HEK293 (cell line): Measurements from ENCODE around the gene SIX2.

Experiments used
- CTCF ChIA-PET: fragments of 350-600 bp; formaldehyde crosslinking; extraction: SDS; loops from one replicate; lab custom pipeline; 2021; ENCODE audit warnings: antibody characterized with exemption; lab: Yijun Ruan, JAX
- POLR2A ChIA-PET: fragments of 300-600 bp; formaldehyde crosslinking; extraction: SDS; loops from one replicate; lab custom pipeline; 2020; ENCODE audit warnings: antibody characterized with exemption, inconsistent platforms; lab: Yijun Ruan, JAX
- H3K27ac ChIP-seq: fragments of 200-500 bp; sonication (Bioruptor generic); 2 replicates; pipeline ENCODE4 v1.5.1; 2014; ENCODE audit warnings: low read depth, low read length, control low read depth, inconsistent platforms; ENCODE audit errors: extremely low read depth
- H3K36me3 ChIP-seq, 2 experiments: fragments of 200-500 bp in 1 of 2; sonication (Bioruptor generic) in 1 of 2; 1 replicate in 1 of 2; 2 replicates in 1 of 2; pipeline ENCODE4 v1.5.1; 2014 to 2017; ENCODE audit warnings: inconsistent platforms in 2 of 2, low read length in 2 of 2; ENCODE audit not compliant: control insufficient read depth in 2 of 2, insufficient read depth in 1 of 2
- H3K4me1 ChIP-seq: fragments of 200-500 bp; sonication (Bioruptor generic); 2 replicates; pipeline ENCODE4 v1.5.1; 2014; ENCODE audit warnings: mild to moderate bottlenecking, low read length, inconsistent platforms; ENCODE audit not compliant: control insufficient read depth, insufficient read depth
- H3K4me3 ChIP-seq: 2 replicates; pipeline ENCODE4 v1.5.1; 2011; ENCODE audit warnings: low read depth, mild to moderate bottlenecking, control low read depth, low read length, moderate library complexity
- H3K9me3 ChIP-seq: fragments of 200-500 bp; sonication (Bioruptor generic); 2 replicates; pipeline ENCODE4 v1.5.1; 2014; ENCODE audit warnings: low read depth, low read length, inconsistent platforms; ENCODE audit not compliant: control insufficient read depth, insufficient read depth
- BCL11A ChIP-seq: fragments of 450-650 bp; formaldehyde crosslinking; IDR thresholded peaks from 2 replicates; pipeline ENCODE4 v1.5.1; 2016; ENCODE audit warnings: low read depth, missing biosample characterization, missing genetic modification characterization
- BCL11B ChIP-seq: fragments of 450-650 bp; formaldehyde crosslinking; IDR thresholded peaks from 2 replicates; pipeline ENCODE4 v1.5.1; 2016; ENCODE audit warnings: low read depth, missing biosample characterization, missing genetic modification characterization
- BCL6B ChIP-seq: fragments of 450-650 bp; formaldehyde crosslinking; IDR thresholded peaks from 2 replicates; pipeline ENCODE4 v1.5.1; 2017; ENCODE audit warnings: missing biosample characterization, missing genetic modification characterization
- GLI4 ChIP-seq: fragments of 450-650 bp; formaldehyde crosslinking; IDR thresholded peaks from 2 replicates; pipeline ENCODE4 v1.5.1; 2016; ENCODE audit warnings: missing biosample characterization, missing genetic modification characterization
- KLF10 ChIP-seq: fragments of 450-650 bp; IDR thresholded peaks from 2 replicates; pipeline ENCODE4 v1.5.1; 2018; ENCODE audit warnings: missing biosample characterization, mild to moderate bottlenecking, missing genetic modification characterization
- KLF16 ChIP-seq: fragments of 450-650 bp; formaldehyde crosslinking; IDR thresholded peaks from 2 replicates; pipeline ENCODE4 v1.5.1; 2017; ENCODE audit warnings: missing biosample characterization, missing genetic modification characterization
- KLF8 ChIP-seq: fragments of 450-650 bp; formaldehyde crosslinking; IDR thresholded peaks from 2 replicates; pipeline ENCODE4 v1.5.1; 2016; ENCODE audit warnings: missing biosample characterization, missing genetic modification characterization
- PRDM2 ChIP-seq: fragments of 450-650 bp; formaldehyde crosslinking; IDR thresholded peaks from 2 replicates; pipeline ENCODE4 v1.5.1; 2016; ENCODE audit warnings: missing biosample characterization, missing genetic modification characterization, borderline replicate concordance
- SP7 ChIP-seq: fragments of 450-650 bp; formaldehyde crosslinking; IDR thresholded peaks from 2 replicates; pipeline ENCODE4 v1.5.1; 2016; ENCODE audit warnings: missing biosample characterization, missing genetic modification characterization
- TSHZ1 ChIP-seq: fragments of 450-650 bp; formaldehyde crosslinking; IDR thresholded peaks from 2 replicates; pipeline ENCODE4 v1.5.1; 2016; ENCODE audit warnings: missing biosample characterization, missing genetic modification characterization, borderline replicate concordance
- ZBTB17 ChIP-seq: fragments of 450-650 bp; formaldehyde crosslinking; IDR thresholded peaks from 2 replicates; pipeline ENCODE4 v1.5.1; 2016; ENCODE audit warnings: missing biosample characterization, missing genetic modification characterization
- ZNF112 ChIP-seq: fragments of 450-650 bp; formaldehyde crosslinking; IDR thresholded peaks from 2 replicates; pipeline ENCODE4 v1.5.0; 2017; ENCODE audit warnings: missing biosample characterization, missing genetic modification characterization
- ZNF184 ChIP-seq: fragments of 450-650 bp; IDR thresholded peaks from 2 replicates; pipeline ENCODE4 v1.5.1; 2018; ENCODE audit warnings: missing biosample characterization, mild to moderate bottlenecking, missing genetic modification characterization
- ZNF211 ChIP-seq: fragments of 450-650 bp; formaldehyde crosslinking; IDR thresholded peaks from 2 replicates; pipeline ENCODE4 v1.5.1; 2016; ENCODE audit warnings: low read depth, missing biosample characterization, missing genetic modification characterization
- ZNF280D ChIP-seq: fragments of 450-650 bp; formaldehyde crosslinking; IDR thresholded peaks from 2 replicates; pipeline ENCODE4 v1.5.1; 2016; ENCODE audit warnings: missing biosample characterization, missing genetic modification characterization
- ZNF514 ChIP-seq: fragments of 450-650 bp; formaldehyde crosslinking; IDR thresholded peaks from 2 replicates; pipeline ENCODE4 v1.5.1; 2016; ENCODE audit warnings: missing biosample characterization, missing genetic modification characterization
- ZNF521 ChIP-seq: fragments of 450-650 bp; formaldehyde crosslinking; IDR thresholded peaks from 2 replicates; pipeline ENCODE4 v1.5.1; 2017; ENCODE audit warnings: missing biosample characterization, mild to moderate bottlenecking, missing genetic modification characterization
- ZNF692 ChIP-seq: fragments of 450-650 bp; formaldehyde crosslinking; IDR thresholded peaks from 2 replicates; pipeline ENCODE4 v1.5.1; 2016; ENCODE audit warnings: missing biosample characterization, missing genetic modification characterization
- ZNF707 ChIP-seq: fragments of 450-650 bp; formaldehyde crosslinking; IDR thresholded peaks from 2 replicates; pipeline ENCODE4 v1.5.1; 2016; ENCODE audit warnings: missing biosample characterization, missing genetic modification characterization

The SIX2 gene

GRCh38 chr2:45010702-45011012, 1.4 kb upstream of the SIX2 start:
- TF ChIP-seq KLF16 (tag by site-specific recombination) (no peak), ZNF184 (no peak), BCL6B (no peak), ZBTB17 (no peak), ZNF112 (no peak), GLI4 (tag by site-specific recombination) (no peak), ZNF280D (no peak), ZNF211 (no peak), ZNF707 (tag by site-specific recombination) (no peak), KLF10 (no peak), SP7 (tag by site-specific recombination) (no peak), ZNF692 (tag by site-specific recombination) (no peak), ZNF521 (tag by site-specific recombination) (no peak), ZNF514 (tag by site-specific recombination) (no peak), BCL11A (tag by site-specific recombination) (no peak), KLF8 (no peak), TSHZ1 (tag by site-specific recombination) (no peak), BCL11B (tag by site-specific recombination) (no peak), PRDM2 (tag by site-specific recombination) (no peak)
- H3K4me3 ChIP-seq = no peak overlapping the region
- ChIA-PET CTCF (no interaction called here), POLR2A (no interaction called here)
- H3K4me1 ChIP-seq = peaks cover 2% of the 10 kb centered on the region; the same call in 1 of the 2 replicates
- H3K27ac ChIP-seq = no peak overlapping the region
- no peaks in the 10 kb centered on the region for H3K9me3 ChIP-seq
- H3K36me3 ChIP-seq = no peaks in the 10 kb centered on the region
